Glutamatergic neuron (in vitro differentiated cells): ENCODE measurements around the gene ACTA2. TPM values are rescaled to one million over a fixed set of nuclear protein-coding genes. Genes with fewer than 3 reads are reported as not detected.

Experiments
- DNase-seq: peaks from one replicate; pipeline ENCODE4 v3.0.0; 2022
- H3K27ac Mint-ChIP-seq: one replicate; pipeline ENCODE4 v1.8.0; 2020; ENCODE audit warnings: mild to moderate bottlenecking, mixed read lengths, inconsistent platforms; ENCODE audit not compliant: unreplicated experiment
- H3K27me3 Mint-ChIP-seq: one replicate; pipeline ENCODE4 v1.8.0; 2020; ENCODE audit warnings: mild to moderate bottlenecking, moderate library complexity, mixed read lengths, inconsistent platforms; ENCODE audit not compliant: unreplicated experiment
- H3K36me3 Mint-ChIP-seq: one replicate; pipeline ENCODE4 v1.8.0; 2020; ENCODE audit warnings: mild to moderate bottlenecking, mixed read lengths, inconsistent platforms; ENCODE audit not compliant: unreplicated experiment
- H3K4me1 Mint-ChIP-seq: one replicate; pipeline ENCODE4 v1.8.0; 2020; ENCODE audit warnings: mild to moderate bottlenecking, low read depth, mixed read lengths, inconsistent platforms; ENCODE audit not compliant: unreplicated experiment
- H3K4me3 Mint-ChIP-seq: one replicate; pipeline ENCODE4 v1.8.0; 2020; ENCODE audit warnings: mild to moderate bottlenecking, mixed read lengths, inconsistent platforms; ENCODE audit not compliant: unreplicated experiment
- H3K9me3 Mint-ChIP-seq: one replicate; pipeline ENCODE4 v1.8.0; 2020; ENCODE audit warnings: mild to moderate bottlenecking, moderate library complexity, mixed read lengths, inconsistent platforms; ENCODE audit not compliant: unreplicated experiment
- total RNA-seq: library from RNA; stranded (reverse); fragmentation: NEBNext Ultra II Directional; extraction: Animal tissue kit (Norgen Biotek cat#: 25700); gene quantifications from one replicate; pipeline ENCODE4 v1.2.1, GENCODE V29; 2021; ENCODE audit not compliant: unreplicated experiment
- TF ChIP-seq, protein P1 (sequence below): fragments of 200-600 bp; sonication (generic); IDR thresholded peaks from one replicate; pipeline ENCODE4 v1.5.0; 2021; ENCODE audit not compliant: partially characterized antibody, unreplicated experiment

The ACTA2 gene
- total RNA-seq, 1 donor from 2014 or later = 4.3 TPM

- peaks cover 5% of the 10 kb centered on the region for H3K4me1 Mint-ChIP-seq
- H3K27ac Mint-ChIP-seq = no peak overlapping the region
- no peaks in the 10 kb centered on the region for H3K9me3 Mint-ChIP-seq
Observed at GRCh38 chr10:88901206-88901983, 51.2 kb downstream of the ACTA2 start.

GRCh38 chr10:88899886-88900285, 52.7 kb downstream of the ACTA2 start:
- H3K36me3 Mint-ChIP-seq = no peaks in the 10 kb centered on the region
- H3K27ac Mint-ChIP-seq = no peak overlapping the region
- no peaks in the 10 kb centered on the region for H3K9me3 Mint-ChIP-seq
- H3K4me3 Mint-ChIP-seq = no peak overlapping the region
- H3K27me3 Mint-ChIP-seq = no peaks in the 10 kb centered on the region
- TF ChIP-seq, protein P1, sequence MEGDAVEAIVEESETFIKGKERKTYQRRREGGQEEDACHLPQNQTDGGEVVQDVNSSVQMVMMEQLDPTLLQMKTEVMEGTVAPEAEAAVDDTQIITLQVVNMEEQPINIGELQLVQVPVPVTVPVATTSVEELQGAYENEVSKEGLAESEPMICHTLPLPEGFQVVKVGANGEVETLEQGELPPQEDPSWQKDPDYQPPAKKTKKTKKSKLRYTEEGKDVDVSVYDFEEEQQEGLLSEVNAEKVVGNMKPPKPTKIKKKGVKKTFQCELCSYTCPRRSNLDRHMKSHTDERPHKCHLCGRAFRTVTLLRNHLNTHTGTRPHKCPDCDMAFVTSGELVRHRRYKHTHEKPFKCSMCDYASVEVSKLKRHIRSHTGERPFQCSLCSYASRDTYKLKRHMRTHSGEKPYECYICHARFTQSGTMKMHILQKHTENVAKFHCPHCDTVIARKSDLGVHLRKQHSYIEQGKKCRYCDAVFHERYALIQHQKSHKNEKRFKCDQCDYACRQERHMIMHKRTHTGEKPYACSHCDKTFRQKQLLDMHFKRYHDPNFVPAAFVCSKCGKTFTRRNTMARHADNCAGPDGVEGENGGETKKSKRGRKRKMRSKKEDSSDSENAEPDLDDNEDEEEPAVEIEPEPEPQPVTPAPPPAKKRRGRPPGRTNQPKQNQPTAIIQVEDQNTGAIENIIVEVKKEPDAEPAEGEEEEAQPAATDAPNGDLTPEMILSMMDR = no peak
- DNase-seq = no peak
- H3K4me1 Mint-ChIP-seq = peaks cover 5% of the 10 kb centered on the region

More at GRCh38 chr10:88901206-88901983, 51.2 kb downstream of the ACTA2 start:
- Mint-ChIP-seq H3K4me3 (no peak overlapping the region), H3K27me3 (no peaks in the 10 kb centered on the region), H3K36me3 (no peaks in the 10 kb centered on the region)
- TF ChIP-seq, protein P1 = no peak
- no peak for DNase-seq

- DNase-seq = no peak
- no peaks in the 10 kb centered on the region for H3K27me3 Mint-ChIP-seq
- no peaks in the 10 kb centered on the region for H3K9me3 Mint-ChIP-seq
- H3K4me1 Mint-ChIP-seq = peaks cover 5% of the 10 kb centered on the region
- TF ChIP-seq, protein P1 = no peak
- H3K36me3 Mint-ChIP-seq = no peaks in the 10 kb centered on the region
- no peak overlapping the region for H3K27ac Mint-ChIP-seq
- no peak overlapping the region for H3K4me3 Mint-ChIP-seq
Observed at GRCh38 chr10:88898727-88899126, 53.8 kb downstream of the ACTA2 start.

DNA sequence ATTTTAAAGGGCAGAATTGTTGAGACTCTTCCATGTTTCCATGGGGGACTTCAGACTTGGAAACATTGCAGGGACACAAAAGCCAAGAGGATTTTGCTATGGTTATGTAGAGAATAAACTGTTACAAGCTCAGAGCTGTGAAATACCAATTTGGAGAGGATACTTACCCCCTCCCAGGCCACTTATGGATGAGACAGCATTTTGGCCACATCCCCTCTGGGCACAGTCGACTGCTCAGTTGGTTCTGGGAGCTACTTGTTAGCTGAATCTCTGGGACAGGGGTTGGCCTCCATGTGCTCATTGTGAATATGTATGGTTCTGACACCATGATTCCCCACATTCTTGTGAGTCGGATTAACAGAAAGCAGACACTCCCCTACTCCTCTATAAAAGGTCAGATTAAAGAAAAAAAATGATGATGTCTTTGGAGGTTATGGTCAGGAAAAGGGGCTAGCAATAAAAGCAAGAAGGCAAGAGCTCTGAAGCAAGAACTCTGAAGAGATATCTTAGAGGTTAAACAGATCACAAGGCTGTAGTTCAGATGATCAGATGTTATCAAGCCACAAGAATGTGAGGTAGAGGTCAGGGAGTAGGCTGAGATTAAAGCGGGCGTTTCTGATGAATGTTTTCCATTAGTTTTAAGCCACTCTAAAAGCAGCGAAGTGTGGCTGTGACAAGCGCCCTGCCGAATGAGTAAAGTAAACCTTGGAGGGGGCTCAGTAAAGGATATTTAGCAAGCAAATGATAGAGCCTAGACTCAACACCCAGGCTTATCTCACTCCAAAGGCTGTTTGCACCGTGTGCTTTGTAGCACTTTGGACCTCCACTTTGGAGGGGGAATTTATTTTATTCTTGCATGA, 55.3 kb downstream of the ACTA2 start:
- H3K4me3 Mint-ChIP-seq = no peak overlapping the region
- no peaks in the 10 kb centered on the region for H3K27me3 Mint-ChIP-seq
- no peaks in the 10 kb centered on the region for H3K36me3 Mint-ChIP-seq
- no peak overlapping the region for H3K27ac Mint-ChIP-seq
- no peak for DNase-seq
- TF ChIP-seq, protein P1 = no peak
- peaks cover 5% of the 10 kb centered on the region for H3K4me1 Mint-ChIP-seq
- no peaks in the 10 kb centered on the region for H3K9me3 Mint-ChIP-seq
